ENCODE data around the gene GUF1.
"Not testable (repeated sequence)": the region's sequence is repeated elsewhere in the genome, so short reads cannot be mapped to it uniquely, and the experiment has no call there.

GUF1 gene

GRCh38 chr4:44713125-44713524 lies 34.9 kb downstream of the GUF1 start:
- DNase-seq, result no peak

DNA sequence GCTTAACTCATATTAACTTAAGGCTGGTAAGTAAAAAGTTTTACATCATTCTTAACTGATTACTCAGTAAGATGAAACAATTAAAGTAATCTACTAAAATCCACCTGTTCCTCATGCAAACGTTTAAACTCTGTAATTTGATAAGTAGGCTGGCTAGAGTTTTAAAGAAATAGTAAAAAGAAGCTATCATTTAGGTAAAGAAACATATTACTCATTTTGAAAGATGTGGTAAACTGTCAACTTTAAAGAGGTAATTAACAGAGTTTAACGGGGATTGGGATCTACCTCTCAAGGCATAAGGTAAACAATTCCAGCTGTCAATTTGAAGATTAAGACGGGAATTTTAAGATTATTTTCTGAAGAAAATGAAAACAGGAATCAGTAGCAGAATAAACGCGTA lies 38.4 kb downstream of the GUF1 start:
- no peak for DNase-seq

DNA sequence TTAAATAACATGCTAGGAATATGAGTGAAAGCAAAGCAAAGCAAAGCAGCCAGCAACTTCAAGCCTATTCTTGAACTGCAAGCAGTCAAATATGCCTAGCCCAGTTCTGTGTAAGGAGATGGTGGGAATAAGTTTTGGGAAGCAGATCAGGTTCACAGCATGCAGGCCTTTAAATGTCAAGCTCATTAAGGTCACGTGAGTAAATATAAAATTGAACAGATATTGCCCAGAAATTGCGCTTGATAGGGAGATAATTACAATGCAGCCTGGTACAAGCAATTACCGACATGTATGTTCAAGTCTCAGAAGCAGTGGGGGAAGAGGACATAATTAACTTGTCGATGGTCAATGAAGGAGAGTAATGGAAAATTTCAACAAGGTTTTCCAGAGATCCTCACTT lies 42.2 kb downstream of the GUF1 start:
- DNase-seq, result no peak

DNA sequence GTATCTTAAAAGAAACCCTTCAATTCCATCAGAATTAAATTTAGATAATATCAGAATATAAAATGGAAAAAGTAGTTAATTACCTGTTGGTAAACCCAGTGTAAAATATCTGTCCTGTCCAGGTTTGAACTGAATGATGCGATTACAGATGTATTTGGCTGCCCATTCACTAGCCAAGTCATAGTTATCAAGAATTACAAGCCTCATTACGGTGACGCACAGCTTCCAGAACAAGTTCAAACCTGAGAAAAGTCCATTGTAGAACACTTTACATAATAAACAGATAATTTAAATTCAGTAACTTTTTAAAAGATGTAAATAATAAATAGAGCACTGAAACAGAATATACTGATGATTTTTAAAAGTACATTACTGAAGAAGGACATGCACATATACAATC lies 43.8 kb downstream of the GUF1 start:
- no peak for DNase-seq

- DNase-seq, result no peak
Measured at GRCh38 chr4:44725166-44725565, 46.9 kb downstream of the GUF1 start.

DNA sequence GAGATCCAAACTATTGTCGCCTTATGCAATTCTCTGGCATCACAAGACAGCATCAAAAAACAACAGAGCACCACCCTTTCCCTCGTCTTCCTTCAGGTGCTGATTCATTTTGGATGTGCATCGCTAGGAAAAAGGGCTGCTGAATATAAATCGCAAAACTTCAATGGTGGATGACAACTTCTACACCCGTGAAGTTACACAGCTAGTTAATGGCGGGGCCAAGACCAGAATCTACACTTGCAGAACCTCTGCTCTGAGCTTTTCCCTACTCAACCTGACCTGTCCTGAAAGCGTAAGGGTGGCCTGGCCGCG lies 47.5 kb downstream of the GUF1 start:
- DNase-seq, result no peak

- DNase-seq, result peak; percentile 79
Measured at GRCh38 chr4:44726038-44726871, 48.0 kb downstream of the GUF1 start, which contains the start of gene GNPDA2. TSS of gene GNPDA2 (minus strand) at chr4:44726556. CDS start at chr4:44722207, 4,349 bp downstream.

DNA sequence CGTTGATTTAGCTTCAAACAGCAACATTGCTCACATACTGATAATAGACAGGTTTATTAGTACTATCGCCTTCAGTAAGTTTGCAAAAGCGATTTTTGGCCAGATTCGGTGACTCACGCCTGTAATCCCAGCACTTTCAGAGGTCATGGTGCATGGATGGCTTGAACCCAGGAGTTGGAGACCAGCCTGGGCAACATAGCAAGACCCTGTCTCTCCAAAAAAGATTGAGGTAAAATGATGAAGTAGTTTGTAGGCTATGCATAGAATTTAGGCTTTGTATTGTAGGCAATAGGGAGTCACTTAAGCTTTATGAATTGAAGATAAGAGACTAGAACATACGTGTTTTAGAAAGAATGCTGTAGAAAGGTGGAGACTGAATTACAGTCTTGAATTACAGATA lies 49.3 kb downstream of the GUF1 start:
- DNase-seq, result no peak

GRCh38 chr4:44728694-44729093 lies 50.5 kb downstream of the GUF1 start:
- not testable (repeated sequence) for DNase-seq

GRCh38 chr4:44736900-44737299 lies 58.7 kb downstream of the GUF1 start:
- DNase-seq, result no peak

GRCh38 chr4:44738615-44739014 lies 60.4 kb downstream of the GUF1 start:
- peak; percentile 15 for DNase-seq

DNA sequence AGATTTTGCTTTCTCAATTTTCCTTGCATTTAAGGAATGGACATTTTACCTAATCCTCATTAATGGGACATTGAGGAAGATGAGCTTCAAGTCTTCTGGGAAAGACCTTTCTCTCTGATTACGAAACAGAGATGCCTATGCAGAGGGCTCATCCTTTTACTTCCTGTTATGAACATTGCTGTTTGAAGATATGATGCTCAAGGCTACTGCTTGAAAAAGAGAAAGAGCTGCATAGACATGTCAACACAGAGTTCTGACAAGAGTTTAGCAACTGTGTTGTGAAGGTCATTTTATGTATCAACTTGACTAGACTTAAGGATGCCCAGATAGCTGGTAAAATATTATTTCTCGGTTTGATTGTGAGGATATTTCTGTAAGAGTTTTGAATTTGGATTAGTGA lies 62.0 kb downstream of the GUF1 start:
- DNase-seq, result no peak

Measured in kidney glomerular epithelial cell (primary cell).